ENCODE results near the gene CUBN. TPM values are rescaled to one million over a fixed set of nuclear protein-coding genes. Genes with fewer than 3 reads are reported as not detected.

CUBN gene
- total and polyA plus RNA-seq, 10 of the 15 experiments (the other 5 are each of a cell fraction or from before 2014, with no cell fraction given), result under 0.01 to 0.14 (median 0.02) TPM; not detected in 6

DNA sequence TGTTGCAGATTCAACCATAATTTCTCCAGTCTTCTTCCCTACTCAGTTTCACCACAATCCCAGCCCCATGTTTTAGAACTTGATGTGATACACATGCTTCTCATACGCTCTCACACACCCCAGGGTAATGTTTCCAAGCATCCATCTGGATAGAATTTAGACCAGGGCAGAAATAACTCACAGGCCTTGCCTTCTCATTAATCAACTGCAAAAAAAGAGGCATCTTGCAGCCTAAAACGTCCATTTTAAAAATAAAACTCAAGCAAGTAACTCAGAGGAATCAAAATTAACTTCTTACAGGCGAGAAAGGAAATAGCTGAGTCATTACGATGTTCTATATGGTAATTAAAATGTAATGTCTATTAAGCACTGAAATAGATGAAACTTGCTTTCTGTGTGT, 185.2 kb downstream of the CUBN start:
- no peak for ATAC-seq
- ChIA-PET POLR2A (no interaction called here), CTCF (no interaction called here), RAD21 (ENCODE audit: unreplicated experiment) (no interaction called here), SMC1A (ENCODE audit: uncharacterized antibody, unreplicated experiment) (no interaction called here)
- Histone ChIP-seq H3K4me3 (no peak overlapping the region), H2AFZ (ENCODE audit: control insufficient read depth, low read depth, low read length) (no peak overlapping the region), H3K27me3 (replicated peaks in 1 of 2; ENCODE audit: control insufficient read depth in 2 of 2, insufficient read depth in 2 of 2, low read length in 1 of 2) (no peaks in the 10 kb centered on the region), H3K36me3 (ENCODE audit: control insufficient read depth in 2 of 2, insufficient read depth in 2 of 2, low read length in 1 of 2) (no peaks in the 10 kb centered on the region), H3K79me2 (ENCODE audit: control insufficient read depth, insufficient read depth, low read length) (no peaks in the 10 kb centered on the region), H4K20me1 (ENCODE audit: control insufficient read depth, insufficient read depth) (no peaks in the 10 kb centered on the region), H3K4me1 (ENCODE audit: control insufficient read depth, insufficient read depth, low read length) (no peaks in the 10 kb centered on the region), H3K9me3 (replicated peaks; ENCODE audit: control insufficient read depth, insufficient read depth, low read length) (no peaks in the 10 kb centered on the region), H3K9ac (ENCODE audit: control insufficient read depth, insufficient read depth, low read length) (no peak overlapping the region), H3K27ac (ENCODE audit: control insufficient read depth, insufficient read depth) (no peak overlapping the region), H3K4me2 (ENCODE audit: control insufficient read depth, insufficient read depth) (no peak overlapping the region)
- intact Hi-C loops (cut with micrococcal nuclease; ENCODE audit: unreplicated experiment), result no loop called here
- BruUV-seq (replicated peaks), result no TSS peak
- TF ChIP-seq POLR2AphosphoS5 (IDR thresholded peaks at IDR 0.05; ENCODE audit: low read length) (no peak), SREBF2 (IDR thresholded peaks at IDR 0.05; ENCODE audit: low read length) (no peak), ZNF207 (IDR thresholded peaks at IDR 0.05; ENCODE audit: borderline replicate concordance) (no peak), MEF2A (IDR thresholded peaks at IDR 0.05; ENCODE audit: insufficient read depth, low read depth, low read length) (no peak), TARDBP (IDR thresholded peaks at IDR 0.05; ENCODE audit: borderline replicate concordance) (no peak), MTA2 (IDR thresholded peaks at IDR 0.05; ENCODE audit: low read depth) (no peak), FOXM1 (IDR thresholded peaks at IDR 0.05; ENCODE audit: low read depth, low read length) (no peak), WRNIP1 (IDR thresholded peaks at IDR 0.05; ENCODE audit: borderline replicate concordance, low read depth, low read length) (no peak), CBFB (IDR thresholded peaks at IDR 0.05; ENCODE audit: low read depth) (no peak), HCFC1 (IDR thresholded peaks at IDR 0.05; ENCODE audit: low read length) (no peak), PML (IDR thresholded peaks at IDR 0.05; ENCODE audit: low read length) (no peak), RFX5 (IDR thresholded peaks at IDR 0.05; ENCODE audit: low read depth, low read length) (no peak), SREBF1 (IDR thresholded peaks at IDR 0.05; ENCODE audit: low read length) (no peak), ZNF622 (IDR thresholded peaks at IDR 0.05) (no peak), SMAD1 (IDR thresholded peaks at IDR 0.05; ENCODE audit: low read depth, partially characterized antibody) (no peak), NR2C2 (IDR thresholded peaks at IDR 0.05; ENCODE audit: borderline replicate concordance, control insufficient read depth, insufficient read length, low read depth) (no peak), IRF4 (IDR thresholded peaks at IDR 0.05; ENCODE audit: low read depth, low read length) (no peak)
- TF ChIP-seq, protein P1, sequence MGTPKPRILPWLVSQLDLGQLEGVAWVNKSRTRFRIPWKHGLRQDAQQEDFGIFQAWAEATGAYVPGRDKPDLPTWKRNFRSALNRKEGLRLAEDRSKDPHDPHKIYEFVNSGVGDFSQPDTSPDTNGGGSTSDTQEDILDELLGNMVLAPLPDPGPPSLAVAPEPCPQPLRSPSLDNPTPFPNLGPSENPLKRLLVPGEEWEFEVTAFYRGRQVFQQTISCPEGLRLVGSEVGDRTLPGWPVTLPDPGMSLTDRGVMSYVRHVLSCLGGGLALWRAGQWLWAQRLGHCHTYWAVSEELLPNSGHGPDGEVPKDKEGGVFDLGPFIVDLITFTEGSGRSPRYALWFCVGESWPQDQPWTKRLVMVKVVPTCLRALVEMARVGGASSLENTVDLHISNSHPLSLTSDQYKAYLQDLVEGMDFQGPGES (IDR thresholded peaks at IDR 0.05), result no peak
- TF ChIP-seq, protein P2, sequence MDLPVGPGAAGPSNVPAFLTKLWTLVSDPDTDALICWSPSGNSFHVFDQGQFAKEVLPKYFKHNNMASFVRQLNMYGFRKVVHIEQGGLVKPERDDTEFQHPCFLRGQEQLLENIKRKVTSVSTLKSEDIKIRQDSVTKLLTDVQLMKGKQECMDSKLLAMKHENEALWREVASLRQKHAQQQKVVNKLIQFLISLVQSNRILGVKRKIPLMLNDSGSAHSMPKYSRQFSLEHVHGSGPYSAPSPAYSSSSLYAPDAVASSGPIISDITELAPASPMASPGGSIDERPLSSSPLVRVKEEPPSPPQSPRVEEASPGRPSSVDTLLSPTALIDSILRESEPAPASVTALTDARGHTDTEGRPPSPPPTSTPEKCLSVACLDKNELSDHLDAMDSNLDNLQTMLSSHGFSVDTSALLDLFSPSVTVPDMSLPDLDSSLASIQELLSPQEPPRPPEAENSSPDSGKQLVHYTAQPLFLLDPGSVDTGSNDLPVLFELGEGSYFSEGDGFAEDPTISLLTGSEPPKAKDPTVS (IDR thresholded peaks at IDR 0.05; ENCODE audit: low read depth, low read length), result no peak
- in situ Hi-C loops (cut with MboI), result no loop called here
- DNase-seq (ENCODE audit: low read depth, low spot score), result no peak
- no peak for FAIRE-seq
- 15% methylated on average over 4 of the region's 4 CpGs for WGBS (ENCODE audit: insufficient coverage, insufficient replicate concordance, low lambda C conversion rate, missing lambda C conversion rate)

All from GM12878 (cell line).